Aortic smooth muscle cell (primary cell): ENCODE data around the gene BOD1L1. TPM values are rescaled to one million over a fixed set of nuclear protein-coding genes. Genes with fewer than 3 reads are reported as not detected.

Source experiments
- total RNA-seq: library from RNA; depleted of rRNA; stranded (reverse); fragments of >200 nt; gene quantifications from 2 replicates; pipeline ENCODE4 v1.2.3, GENCODE V29; 2014

Gene BOD1L1
- total RNA-seq: 34.6 and 36.2 TPM in 2 replicates

DNA sequence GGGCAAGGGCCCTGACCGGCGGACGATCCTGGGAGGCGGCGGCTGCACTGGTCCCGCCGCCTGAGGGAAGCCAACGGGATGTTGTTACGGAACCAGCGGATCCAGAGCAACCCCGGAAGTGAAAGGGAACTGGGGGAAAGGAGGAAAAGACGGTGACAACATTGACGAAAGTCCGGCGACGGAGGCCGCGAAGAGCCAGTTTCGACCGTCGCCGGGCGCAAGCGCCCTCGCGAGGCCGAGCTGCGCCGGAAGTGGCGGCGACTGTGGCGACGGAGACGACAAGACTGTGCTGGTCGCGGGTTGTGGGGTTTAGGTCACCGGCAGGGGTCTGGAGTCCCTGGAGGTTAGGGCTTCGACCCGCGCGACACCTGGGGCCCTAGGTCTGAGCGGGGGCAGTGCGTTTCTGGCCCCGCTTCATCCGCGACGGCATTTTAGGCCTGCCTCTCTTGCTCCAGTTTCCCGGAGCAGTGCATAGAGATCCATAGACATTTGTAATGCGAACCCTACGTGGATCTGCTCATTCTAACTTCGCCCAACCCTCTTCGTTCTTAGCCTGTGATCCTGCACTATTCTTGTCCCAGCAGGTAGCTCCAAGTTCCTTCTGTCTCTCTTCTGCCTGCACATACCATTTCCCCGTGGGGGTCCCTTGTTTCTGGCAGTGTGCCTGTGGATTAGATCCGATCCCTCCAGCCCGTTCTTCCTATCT lies at the start of gene BOD1L1:
TSS of gene BOD1L1 (minus strand) at position 120 of the 706 bp plus-strand sequence. CDS start 138 bp downstream, outside the sequence.

DNA sequence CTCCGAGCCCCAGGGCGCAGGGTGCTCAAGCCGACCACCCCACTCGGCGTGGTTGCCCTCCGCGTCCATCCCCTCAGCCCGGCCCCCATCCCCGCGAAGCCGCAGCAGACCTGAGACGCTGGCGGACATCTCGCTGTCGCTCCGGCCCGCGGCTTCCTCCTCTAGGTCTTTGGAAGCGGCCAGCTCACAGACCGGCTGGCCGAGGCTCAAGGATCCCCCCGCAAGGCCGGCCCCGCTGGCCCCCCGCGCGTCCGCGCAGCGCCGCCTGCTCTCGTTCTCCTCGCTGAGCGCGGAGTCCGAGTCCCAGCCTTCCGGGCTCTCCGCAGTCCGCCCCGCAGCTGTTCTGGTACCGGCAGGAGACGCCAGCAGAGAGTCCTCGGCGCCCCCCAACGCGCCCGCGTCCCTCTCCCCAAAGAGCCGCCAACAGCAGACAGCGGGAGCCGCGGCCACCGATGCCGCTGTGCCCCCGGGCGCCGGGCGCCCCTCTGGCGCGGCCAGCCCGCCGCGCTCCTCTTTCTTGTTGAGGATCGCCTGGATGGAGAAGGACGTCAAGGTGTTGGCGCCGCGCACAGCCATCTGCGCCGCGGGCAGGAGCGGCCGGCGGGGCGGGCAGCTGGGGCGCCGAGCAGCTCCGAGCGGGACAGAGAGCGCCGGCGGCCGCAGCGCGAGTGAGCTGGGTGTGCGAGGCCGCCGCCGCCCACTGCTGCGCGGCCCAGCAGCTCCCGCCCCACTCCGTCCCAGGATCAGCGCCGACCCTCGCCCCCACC lies 83.5 kb downstream of the BOD1L1 start, which contains the start of gene NKX3-2:
TSS of gene NKX3-2 (minus strand) at position 670 of the 767 bp plus-strand sequence. CDS start at position 576, 94 bp downstream.

Other genes with a start within 250 kb of the BOD1L1 start
- 11.5 and 13.7 TPM in 2 replicates for gene RAB28, start 143.4 kb downstream of the BOD1L1 start, total RNA-seq
- 0.06 TPM in 1 of 2 replicates, not detected in the other for gene NKX3-2, start 83.2 kb downstream of the BOD1L1 start, total RNA-seq